HT-29 (cell line): ENCODE data around the gene CYTIP. TPM values are rescaled to one million over a fixed set of nuclear protein-coding genes. Genes with fewer than 3 reads are reported as not detected.
A peak's percentile ranks its signal among the peaks of the same experiment; 100 is the strongest.

Experiments used
- DNase-seq: peaks from one replicate; pipeline ENCODE4 v3.0.0-alpha.2; 2015; ENCODE audit warnings: low spot score
- total RNA-seq: library from RNA; depleted of rRNA; stranded (reverse); fragments of >200 nt; shearing (Covaris generic); gene quantifications from 2 replicates; pipeline ENCODE4 v1.2.3, GENCODE V29; 2014; rRNA removed

Gene CYTIP
- total RNA-seq = 0.08 TPM in 1 of 2 replicates, not detected in the other

- DNase-seq = no peak
Observed at GRCh38 chr2:157443795-157444640, at the start of gene CYTIP. CYTIP (minus strand) TSS chr2:157444089; CDS start chr2:157444020, 69 bp downstream.

- peak; percentile 79 for DNase-seq
Observed at GRCh38 chr2:157492189-157492773, 48.4 kb upstream of the CYTIP start.

GRCh38 chr2:157489983-157490382 is 46.1 kb upstream of the CYTIP start:
- no peak for DNase-seq

- DNase-seq = peak; percentile 63
Observed at GRCh38 chr2:157488877-157489276, 45.0 kb upstream of the CYTIP start.

GRCh38 chr2:157487747-157488146 is 43.9 kb upstream of the CYTIP start:
- DNase-seq = no peak

- no peak for DNase-seq
Observed at GRCh38 chr2:157487271-157487610, 43.4 kb upstream of the CYTIP start.

GRCh38 chr2:157486596-157487270 is 42.8 kb upstream of the CYTIP start:
- DNase-seq = peak; percentile 13

- no peak for DNase-seq
Observed at GRCh38 chr2:157480182-157480961, 36.5 kb upstream of the CYTIP start.

- DNase-seq = no peak
Observed at GRCh38 chr2:157479081-157480027, 35.5 kb upstream of the CYTIP start.

- DNase-seq = no peak
Observed at GRCh38 chr2:157477919-157478318, 34.0 kb upstream of the CYTIP start.

- DNase-seq = no peak
Observed at GRCh38 chr2:157476953-157477709, 33.2 kb upstream of the CYTIP start.

GRCh38 chr2:157475722-157476390 is 32.0 kb upstream of the CYTIP start:
- no peak for DNase-seq

GRCh38 chr2:157473581-157473980 is 29.7 kb upstream of the CYTIP start:
- DNase-seq = no peak

GRCh38 chr2:157471078-157471477 is 27.2 kb upstream of the CYTIP start:
- DNase-seq = no peak

GRCh38 chr2:157470321-157470720 is 26.4 kb upstream of the CYTIP start:
- DNase-seq = no peak

- DNase-seq = no peak
Observed at GRCh38 chr2:157469726-157470125, 25.8 kb upstream of the CYTIP start.

- no peak for DNase-seq
Observed at GRCh38 chr2:157468931-157469708, 25.2 kb upstream of the CYTIP start.

GRCh38 chr2:157466764-157467163 is 22.9 kb upstream of the CYTIP start:
- no peak for DNase-seq
